Natural killer cell treated with Interleukin-12 subunit alpha and Interleukin-12 subunit beta and Interleukin-15 and Interleukin-18, amount 100 ng/mL, for 72 hours (primary cell): ENCODE measurements around the gene ULK4. TPM values are rescaled to one million over a fixed set of nuclear protein-coding genes. Genes with fewer than 3 reads are reported as not detected.

ENCODE experiments used
- ATAC-seq, 2 donors: fragments of 150-1000 bp; cut with Tn5 transposase in 1 of 2; sonication (Bioruptor Pico), chemical (Tn5 transposase) in 1 of 2; 2 replicates each; pipeline ENCODE4 v1.10.0; 2021
- DNase-seq: peaks from one replicate; pipeline ENCODE4 v3.0.0; 2022; ENCODE audit warnings: low spot score
- H3K27ac Mint-ChIP-seq, 2 donors: 1 replicate in 1 of 2; 2 replicates in 1 of 2; pipeline ENCODE4 v1.8.0; 2022; ENCODE audit warnings: mixed read lengths in 2 of 2, mild to moderate bottlenecking in 1 of 2, moderate library complexity in 1 of 2
- H3K27me3 Mint-ChIP-seq, 2 donors: 1 replicate in 1 of 2; 2 replicates in 1 of 2; pipeline ENCODE4 v1.8.0; 2022; ENCODE audit warnings: mixed read lengths in 2 of 2
- H3K36me3 Mint-ChIP-seq: one replicate; pipeline ENCODE4 v1.8.0; 2022; ENCODE audit warnings: mixed read lengths
- H3K4me1 Mint-ChIP-seq, 2 donors: 1 replicate in 1 of 2; 2 replicates in 1 of 2; pipeline ENCODE4 v1.8.0; 2022; ENCODE audit warnings: low read depth in 2 of 2, mixed read lengths in 2 of 2, mild to moderate bottlenecking in 1 of 2
- H3K4me3 Mint-ChIP-seq: one replicate; pipeline ENCODE4 v1.8.0; 2022; ENCODE audit warnings: mixed read lengths
- H3K9me3 Mint-ChIP-seq: 2 replicates; pipeline ENCODE4 v1.8.0; 2022; ENCODE audit warnings: mixed read lengths
- total RNA-seq, 2 donors: library from RNA; stranded (reverse); gene quantifications; one replicate each; pipeline ENCODE4 v1.2.3, GENCODE V29; 2022

ULK4 gene
- total RNA-seq, 2 donors from 2014 or later = 11.1 to 29.9 TPM

- Mint-ChIP-seq H3K36me3 (no peaks in the 10 kb centered on the region), H3K27me3 (peaks cover 4 to 7% of the 10 kb centered on the region in 2 donors), H3K4me1 (peaks cover 7 to 9% of the 10 kb centered on the region in 2 donors), H3K4me3 (no peak overlapping the region), H3K9me3 (no peaks in the 10 kb centered on the region), H3K27ac (no peak overlapping the region)
- ATAC-seq = no peak
- DNase-seq = no peak
Measured at GRCh38 chr3:41490360-41490759, 471.5 kb downstream of the ULK4 start.

GRCh38 chr3:41489231-41489630 lies 472.7 kb downstream of the ULK4 start:
- Mint-ChIP-seq H3K36me3 (no peaks in the 10 kb centered on the region), H3K27me3 (peaks cover 7% of the 10 kb centered on the region in 2 donors), H3K27ac (peak overlapping the region in 1 of 2 donors; percentile 11), H3K4me3 (no peak overlapping the region), H3K4me1 (peaks cover 7 to 14% of the 10 kb centered on the region in 2 donors), H3K9me3 (peaks cover 3% of the 10 kb centered on the region)
- ATAC-seq = no peak
- DNase-seq = no peak

GRCh38 chr3:41488501-41488900 lies 473.4 kb downstream of the ULK4 start:
- Mint-ChIP-seq H3K36me3 (no peaks in the 10 kb centered on the region), H3K27ac (peak overlapping the region in 1 of 2 donors; percentile 11), H3K4me3 (no peak overlapping the region), H3K27me3 (peaks cover 7% of the 10 kb centered on the region in 2 donors), H3K9me3 (peaks cover 3% of the 10 kb centered on the region), H3K4me1 (peaks cover 7 to 14% of the 10 kb centered on the region in 2 donors)
- no peak for DNase-seq
- ATAC-seq = peak; percentile 84 to 90

GRCh38 chr3:41485484-41485883 lies 476.4 kb downstream of the ULK4 start:
- H3K27ac Mint-ChIP-seq = no peak overlapping the region
- peaks cover 7 to 14% of the 10 kb centered on the region in 2 donors for H3K4me1 Mint-ChIP-seq
- H3K9me3 Mint-ChIP-seq = peaks cover 3% of the 10 kb centered on the region
- no peaks in the 10 kb centered on the region for H3K36me3 Mint-ChIP-seq
- ATAC-seq (no peak), DNase-seq (no peak)
- H3K4me3 Mint-ChIP-seq = no peak overlapping the region
- H3K27me3 Mint-ChIP-seq = peaks cover 5 to 7% of the 10 kb centered on the region in 2 donors

- H3K36me3 Mint-ChIP-seq = peaks cover 5% of the 10 kb centered on the region
- no peak for ATAC-seq
- no peak overlapping the region for H3K4me3 Mint-ChIP-seq
Measured at GRCh38 chr3:41482134-41482533, 479.8 kb downstream of the ULK4 start.

GRCh38 chr3:41478278-41478677 lies 483.6 kb downstream of the ULK4 start:
- no peaks in the 10 kb centered on the region for H3K4me1 Mint-ChIP-seq
- ATAC-seq (no peak), DNase-seq (no peak)
- H3K27me3 Mint-ChIP-seq = peaks cover 0 to 7% of the 10 kb centered on the region in 2 donors
- peaks cover 12% of the 10 kb centered on the region for H3K36me3 Mint-ChIP-seq
- no peak overlapping the region for H3K27ac Mint-ChIP-seq
- no peak overlapping the region for H3K4me3 Mint-ChIP-seq
- peaks cover 4% of the 10 kb centered on the region for H3K9me3 Mint-ChIP-seq

More at GRCh38 chr3:41482134-41482533, 479.8 kb downstream of the ULK4 start:
- peaks cover 0 to 6% of the 10 kb centered on the region in 2 donors for H3K4me1 Mint-ChIP-seq
- no peak overlapping the region for H3K27ac Mint-ChIP-seq
- H3K27me3 Mint-ChIP-seq = peaks cover 3 to 7% of the 10 kb centered on the region in 2 donors
- H3K9me3 Mint-ChIP-seq = peaks cover 7% of the 10 kb centered on the region
- DNase-seq = no peak

DNA sequence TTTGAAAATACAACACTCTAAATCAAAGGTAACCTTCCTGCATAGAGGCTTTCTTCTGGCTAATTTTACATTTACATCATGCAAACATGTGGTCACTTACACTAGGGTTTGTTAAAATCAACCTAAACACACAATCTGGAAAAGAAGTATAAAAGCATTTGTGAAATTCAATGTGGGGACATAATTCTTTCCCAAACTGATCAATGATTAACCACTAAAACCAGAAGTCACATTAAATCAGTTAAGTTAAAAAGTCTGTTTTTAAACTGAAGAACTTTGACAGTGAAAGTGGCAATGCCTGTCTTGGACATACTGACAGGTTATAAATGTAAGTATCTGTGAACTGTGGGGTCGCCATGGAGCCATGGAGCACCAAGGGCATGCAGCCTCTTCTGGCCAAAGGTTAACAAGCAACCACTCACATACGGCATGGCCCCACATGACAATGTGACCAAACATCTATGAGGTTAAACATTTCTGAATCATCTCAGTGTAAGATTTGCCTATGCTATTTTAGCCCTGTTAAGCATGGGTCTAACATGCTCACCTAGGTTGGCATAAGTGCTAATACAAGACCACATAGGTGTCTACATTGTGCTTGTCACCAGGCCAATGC lies 484.4 kb downstream of the ULK4 start:
- peaks cover 16% of the 10 kb centered on the region for H3K36me3 Mint-ChIP-seq
- H3K4me3 Mint-ChIP-seq = no peak overlapping the region
- H3K27ac Mint-ChIP-seq = no peak overlapping the region
- peaks cover 0 to 7% of the 10 kb centered on the region in 2 donors for H3K27me3 Mint-ChIP-seq
- peaks cover 4% of the 10 kb centered on the region for H3K9me3 Mint-ChIP-seq
- ATAC-seq (no peak), DNase-seq (no peak)
- H3K4me1 Mint-ChIP-seq = no peaks in the 10 kb centered on the region

- Mint-ChIP-seq H3K27ac (no peak overlapping the region), H3K4me3 (no peak overlapping the region), H3K27me3 (peaks cover 0 to 3% of the 10 kb centered on the region in 2 donors), H3K9me3 (peaks cover 12% of the 10 kb centered on the region), H3K4me1 (no peaks in the 10 kb centered on the region), H3K36me3 (peaks cover 41% of the 10 kb centered on the region)
- DNase-seq (no peak), ATAC-seq (no peak)
Measured at GRCh38 chr3:41469083-41469482, 492.8 kb downstream of the ULK4 start.

- H3K27ac Mint-ChIP-seq = no peak overlapping the region
- no peak for ATAC-seq
- peaks cover 33% of the 10 kb centered on the region for H3K36me3 Mint-ChIP-seq
- no peak overlapping the region for H3K4me3 Mint-ChIP-seq
- no peak for DNase-seq
- H3K27me3 Mint-ChIP-seq = peaks cover 0 to 3% of the 10 kb centered on the region in 2 donors
- H3K9me3 Mint-ChIP-seq = peaks cover 12% of the 10 kb centered on the region
- no peaks in the 10 kb centered on the region for H3K4me1 Mint-ChIP-seq
Measured at GRCh38 chr3:41467481-41467880, 494.4 kb downstream of the ULK4 start.

GRCh38 chr3:41464858-41465257 lies 497.0 kb downstream of the ULK4 start:
- Mint-ChIP-seq H3K4me1 (no peaks in the 10 kb centered on the region), H3K4me3 (no peak overlapping the region), H3K27ac (no peak overlapping the region), H3K9me3 (peaks cover 1% of the 10 kb centered on the region), H3K27me3 (peaks cover 0 to 3% of the 10 kb centered on the region in 2 donors), H3K36me3 (peaks cover 7% of the 10 kb centered on the region)
- no peak for ATAC-seq
- no peak for DNase-seq

GRCh38 chr3:41464401-41464800 lies 497.5 kb downstream of the ULK4 start:
- Mint-ChIP-seq H3K9me3 (no peaks in the 10 kb centered on the region), H3K27ac (no peak overlapping the region), H3K4me1 (no peaks in the 10 kb centered on the region), H3K27me3 (peaks cover 0 to 3% of the 10 kb centered on the region in 2 donors), H3K4me3 (no peak overlapping the region), H3K36me3 (peaks cover 3% of the 10 kb centered on the region)
- no peak for DNase-seq
- ATAC-seq = no peak

DNA sequence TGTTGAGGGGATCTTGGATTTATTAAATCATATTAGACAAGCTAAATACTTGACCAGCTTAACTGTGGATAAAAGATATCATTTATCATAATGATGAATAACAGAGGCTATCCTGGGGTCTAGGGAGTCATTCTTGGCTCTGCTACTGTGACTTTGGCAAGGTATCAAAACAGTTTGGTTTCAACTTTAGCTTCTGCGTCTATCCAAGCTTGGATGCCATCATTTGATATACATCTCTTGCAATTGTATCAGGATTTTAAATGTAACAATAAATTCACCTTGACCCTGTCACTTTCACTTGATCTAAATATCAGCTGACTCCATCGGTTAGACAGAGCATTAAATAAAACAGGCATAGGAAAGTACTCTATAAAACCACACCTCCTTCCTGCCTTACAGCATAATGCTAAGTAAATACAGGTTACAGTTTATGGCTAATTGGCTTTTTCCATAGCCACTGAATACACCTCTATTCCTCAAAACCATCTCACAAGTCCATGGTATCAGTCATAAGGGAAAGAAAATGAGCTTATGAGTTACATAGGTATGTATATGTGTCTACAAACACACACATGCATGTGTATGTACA lies 499.7 kb downstream of the ULK4 start:
- Mint-ChIP-seq H3K36me3 (no peaks in the 10 kb centered on the region), H3K27me3 (no peaks in the 10 kb centered on the region)
- ATAC-seq = no peak

GRCh38 chr3:41460736-41461135 lies 501.2 kb downstream of the ULK4 start:
- Mint-ChIP-seq H3K4me1 (no peaks in the 10 kb centered on the region), H3K27me3 (no peaks in the 10 kb centered on the region)
- no peak for DNase-seq

More for the DNA sequence above, 499.7 kb downstream of the ULK4 start:
- no peaks in the 10 kb centered on the region for H3K9me3 Mint-ChIP-seq
- no peaks in the 10 kb centered on the region for H3K4me1 Mint-ChIP-seq
- H3K27ac Mint-ChIP-seq = no peak overlapping the region
- H3K4me3 Mint-ChIP-seq = no peak overlapping the region
- DNase-seq = no peak

GRCh38 chr3:41457176-41457575 lies 504.7 kb downstream of the ULK4 start:
- no peaks in the 10 kb centered on the region for H3K4me1 Mint-ChIP-seq
- no peaks in the 10 kb centered on the region for H3K36me3 Mint-ChIP-seq
- H3K4me3 Mint-ChIP-seq = no peak overlapping the region
- DNase-seq (no peak), ATAC-seq (no peak)
- H3K27ac Mint-ChIP-seq = peak overlapping the region in 1 of 2 donors; percentile 10
- H3K9me3 Mint-ChIP-seq = no peaks in the 10 kb centered on the region
- H3K27me3 Mint-ChIP-seq = no peaks in the 10 kb centered on the region

More at GRCh38 chr3:41460736-41461135, 501.2 kb downstream of the ULK4 start:
- Mint-ChIP-seq H3K27ac (no peak overlapping the region), H3K9me3 (no peaks in the 10 kb centered on the region), H3K36me3 (no peaks in the 10 kb centered on the region), H3K4me3 (no peak overlapping the region)
- ATAC-seq = no peak
